ENCODE measurements around the gene GPR179. TPM values are rescaled to one million over a fixed set of nuclear protein-coding genes. Genes with fewer than 3 reads are reported as not detected.

Gene GPR179
- total and polyA plus RNA-seq, 2 donors (not counting 1 experiment from before 2014, with no cell fraction given) = under 0.01 TPM; not detected in 1

- H4K20me1 ChIP-seq (ENCODE audit: control insufficient read depth, extremely low read depth, insufficient read depth, low read length) = no peaks in the 10 kb centered on the region
- no peak overlapping the region for H2AFZ ChIP-seq (ENCODE audit: low read length)
- no peaks in the 10 kb centered on the region for H3K4me1 ChIP-seq (ENCODE audit: control insufficient read depth, extremely low read depth, insufficient read depth, low read length)
- DNase-seq (ENCODE audit: low read depth in 2 of 2) = peak; percentile 64 to 82
- no peak overlapping the region for H3K4me3 ChIP-seq (replicated peaks in 1 of 4; ENCODE audit: control extremely low read depth in 1 of 4, insufficient read depth in 1 of 4, low read depth in 3 of 4, low read length in 4 of 4)
- H3K9me3 ChIP-seq (ENCODE audit: control insufficient read depth, insufficient read depth, low read depth, low read length) = no peaks in the 10 kb centered on the region
- H3K79me2 ChIP-seq (ENCODE audit: control insufficient read depth, insufficient read depth, low read length) = peaks cover 10% of the 10 kb centered on the region
- no peak overlapping the region for H3K4me2 ChIP-seq (ENCODE audit: extremely low read depth, insufficient read depth, low read length)
- no peak overlapping the region for H3K27ac ChIP-seq (ENCODE audit: insufficient read depth, low read length)
- H3K27me3 ChIP-seq (ENCODE audit: control insufficient read depth, insufficient read depth, low read length) = peaks cover under 1% of the 10 kb centered on the region
- no peak overlapping the region for H3K9ac ChIP-seq (ENCODE audit: insufficient read depth, low read length)
- TF ChIP-seq CTCF (conservative IDR thresholded peaks at IDR 0.05 in 1 of 2, IDR thresholded peaks at IDR 0.05 in 1 of 2; ENCODE audit: low read depth in 1 of 2, low read length in 2 of 2) (peak; percentile 98 to 99), EZH2 (IDR thresholded peaks at IDR 0.05; ENCODE audit: low read length, missing control alignments) (no peak)
- no peaks in the 10 kb centered on the region for H3K36me3 ChIP-seq (ENCODE audit: control insufficient read depth, insufficient read depth, low read length)
These were observed 5.5 kb upstream of the GPR179 start for GRCh38 chr17:38349097-38349730.

- no peak overlapping the region for H3K4me2 ChIP-seq (ENCODE audit: extremely low read depth, insufficient read depth, low read length)
- no peaks in the 10 kb centered on the region for H3K36me3 ChIP-seq (ENCODE audit: control insufficient read depth, insufficient read depth, low read length)
- no peaks in the 10 kb centered on the region for H4K20me1 ChIP-seq (ENCODE audit: control insufficient read depth, extremely low read depth, insufficient read depth, low read length)
- no peak overlapping the region for H2AFZ ChIP-seq (ENCODE audit: low read length)
- H3K27ac ChIP-seq (ENCODE audit: insufficient read depth, low read length) = no peak overlapping the region
- H3K4me1 ChIP-seq (ENCODE audit: control insufficient read depth, extremely low read depth, insufficient read depth, low read length) = no peaks in the 10 kb centered on the region
- peaks cover 7% of the 10 kb centered on the region for H3K27me3 ChIP-seq (ENCODE audit: control insufficient read depth, insufficient read depth, low read length)
- DNase-seq (ENCODE audit: low read depth in 2 of 2) = no peak
- no peaks in the 10 kb centered on the region for H3K79me2 ChIP-seq (ENCODE audit: control insufficient read depth, insufficient read depth, low read length)
- no peak overlapping the region for H3K9ac ChIP-seq (ENCODE audit: insufficient read depth, low read length)
- H3K9me3 ChIP-seq (ENCODE audit: control insufficient read depth, insufficient read depth, low read depth, low read length) = no peaks in the 10 kb centered on the region
- no peak for TF ChIP-seq CTCF (conservative IDR thresholded peaks at IDR 0.05 in 1 of 2, IDR thresholded peaks at IDR 0.05 in 1 of 2; ENCODE audit: low read depth in 1 of 2, low read length in 2 of 2)
- no peak for TF ChIP-seq EZH2 (IDR thresholded peaks at IDR 0.05; ENCODE audit: low read length, missing control alignments)
- no peak overlapping the region for H3K4me3 ChIP-seq (replicated peaks in 1 of 4; ENCODE audit: control extremely low read depth in 1 of 4, insufficient read depth in 1 of 4, low read depth in 3 of 4, low read length in 4 of 4)
These were observed 2.0 kb upstream of the GPR179 start for GRCh38 chr17:38345743-38346142.

- DNase-seq (ENCODE audit: low read depth in 2 of 2) = no peak
- Histone ChIP-seq H3K4me2 (ENCODE audit: extremely low read depth, insufficient read depth, low read length) (no peak overlapping the region), H4K20me1 (ENCODE audit: control insufficient read depth, extremely low read depth, insufficient read depth, low read length) (no peaks in the 10 kb centered on the region), H3K9me3 (ENCODE audit: control insufficient read depth, insufficient read depth, low read depth, low read length) (no peaks in the 10 kb centered on the region), H3K4me3 (replicated peaks in 1 of 4; ENCODE audit: control extremely low read depth in 1 of 4, insufficient read depth in 1 of 4, low read depth in 3 of 4, low read length in 4 of 4) (no peak overlapping the region), H3K27ac (ENCODE audit: insufficient read depth, low read length) (no peak overlapping the region), H3K27me3 (ENCODE audit: control insufficient read depth, insufficient read depth, low read length) (peaks cover 7% of the 10 kb centered on the region), H3K36me3 (ENCODE audit: control insufficient read depth, insufficient read depth, low read length) (no peaks in the 10 kb centered on the region), H2AFZ (ENCODE audit: low read length) (no peak overlapping the region), H3K4me1 (ENCODE audit: control insufficient read depth, extremely low read depth, insufficient read depth, low read length) (no peaks in the 10 kb centered on the region), H3K79me2 (ENCODE audit: control insufficient read depth, insufficient read depth, low read length) (no peaks in the 10 kb centered on the region), H3K9ac (ENCODE audit: insufficient read depth, low read length) (no peak overlapping the region)
- TF ChIP-seq EZH2 (IDR thresholded peaks at IDR 0.05; ENCODE audit: low read length, missing control alignments) (no peak), CTCF (conservative IDR thresholded peaks at IDR 0.05 in 1 of 2, IDR thresholded peaks at IDR 0.05 in 1 of 2; ENCODE audit: low read depth in 1 of 2, low read length in 2 of 2) (no peak)
These were observed 627 bp upstream of the GPR179 start for GRCh38 chr17:38344420-38344745.

All from fibroblast of lung (primary cell).